Neural cell (in vitro differentiated cells): ENCODE results near the gene HOXA10. TPM values are rescaled to one million over a fixed set of nuclear protein-coding genes. Genes with fewer than 3 reads are reported as not detected.
A peak's percentile ranks its signal among the peaks of the same experiment; 100 is the strongest.

Experiments
- H2AFZ ChIP-seq: fragments of 200-600, 300-800 bp; sonication (generic), shearing (Covaris generic); 2 replicates; pipeline ENCODE4 v1.6.0; 2014; ENCODE audit warnings: low read depth, mild to moderate bottlenecking, antibody characterized with exemption, low read length, moderate library complexity
- H3F3A ChIP-seq: fragments of 200-600 bp; shearing (Covaris generic); 2 replicates; pipeline ENCODE4 v1.6.1; 2016; ENCODE audit warnings: mild to moderate bottlenecking, moderate library complexity, mixed read lengths, antibody characterized with exemption, low read length; ENCODE audit not compliant: insufficient read depth, poor library complexity, severe bottlenecking
- H3K27ac ChIP-seq: fragments of 200-600, 300-800 bp; sonication (generic), shearing (Covaris generic); 2 replicates; pipeline ENCODE4 v1.5.1; 2014; ENCODE audit warnings: mild to moderate bottlenecking, low read length, moderate library complexity
- H3K27me3 ChIP-seq: fragments of 300-800, 200-600 bp; sonication (generic), shearing (Covaris generic); 2 replicates; pipeline ENCODE4 v1.6.0; 2014; ENCODE audit warnings: mild to moderate bottlenecking, low read depth, low read length, moderate library complexity; ENCODE audit not compliant: insufficient read depth
- H3K36me3 ChIP-seq: fragments of 300-800, 200-600 bp; sonication (generic), shearing (Covaris generic); 2 replicates; pipeline ENCODE4 v1.5.1; 2014; ENCODE audit warnings: mild to moderate bottlenecking, antibody characterized with exemption, low read length, moderate library complexity; ENCODE audit not compliant: insufficient read depth
- H3K4me2 ChIP-seq: fragments of 300-800, 200-600 bp; sonication (generic), shearing (Covaris generic); 2 replicates; pipeline ENCODE4 v1.6.0; 2014; ENCODE audit warnings: mild to moderate bottlenecking, low read length
- H3K4me3 ChIP-seq: fragments of 300-800, 200-600 bp; sonication (generic), shearing (Covaris generic); 2 replicates; pipeline ENCODE4 v1.5.1; 2014; ENCODE audit warnings: mild to moderate bottlenecking, low read length, moderate library complexity
- H3K79me2 ChIP-seq: fragments of 200-600 bp; shearing (Covaris generic); replicated peaks from 2 replicates; pipeline ENCODE4 v1.6.0; 2014; ENCODE audit warnings: mild to moderate bottlenecking, low read length, moderate library complexity; ENCODE audit not compliant: insufficient read depth
- H3K9ac ChIP-seq: fragments of 300-800, 200-600 bp; sonication (generic), shearing (Covaris generic); 2 replicates; pipeline ENCODE4 v1.6.1; 2016; ENCODE audit warnings: mild to moderate bottlenecking, low read length, mixed read lengths
- H3K9me2 ChIP-seq: fragments of 200-600 bp; shearing (Covaris generic); 2 replicates; pipeline ENCODE4 v1.6.1; 2016; ENCODE audit warnings: mild to moderate bottlenecking, low read length, mixed read lengths; ENCODE audit not compliant: insufficient read depth
- H3K9me3 ChIP-seq: fragments of 200-600, 300-800 bp; sonication (generic), shearing (Covaris generic); 2 replicates; pipeline ENCODE4 v1.6.1; 2016; ENCODE audit warnings: mild to moderate bottlenecking, mixed run types, low read length, moderate library complexity, mixed read lengths
- H4K20me1 ChIP-seq: fragments of 200-600 bp; shearing (Covaris generic); 2 replicates; pipeline ENCODE4 v1.6.1; 2016; ENCODE audit warnings: mild to moderate bottlenecking, mixed run types; ENCODE audit not compliant: insufficient read depth
- EP300 ChIP-seq: fragments of 450-650 bp; conservative IDR thresholded peaks from 2 replicates; pipeline ENCODE4 v1.6.1; 2014; ENCODE audit warnings: antibody characterized with exemption, mild to moderate bottlenecking, moderate library complexity; ENCODE audit not compliant: poor library complexity, severe bottlenecking
- EZH2 ChIP-seq: fragments of 200-600, 300-800 bp; shearing (Covaris generic), sonication (generic); IDR thresholded peaks from 2 replicates; pipeline ENCODE4 v1.6.1; 2014; ENCODE audit warnings: antibody characterized with exemption, low read length, borderline replicate concordance, mild to moderate bottlenecking; ENCODE audit not compliant: insufficient read depth, poor library complexity, severe bottlenecking
- MXI1 ChIP-seq: fragments of 450-650 bp; conservative IDR thresholded peaks from 2 replicates; pipeline ENCODE4 v1.6.1; 2014; ENCODE audit warnings: antibody characterized with exemption, mild to moderate bottlenecking; ENCODE audit not compliant: poor library complexity, severe bottlenecking
- POLR2AphosphoS5 ChIP-seq: IDR thresholded peaks from 2 replicates; pipeline ENCODE4 v1.6.1; 2012
- RAD21 ChIP-seq: fragments of 450-650 bp; conservative IDR thresholded peaks from 2 replicates; pipeline ENCODE4 v1.6.1; 2014; ENCODE audit warnings: antibody characterized with exemption, mild to moderate bottlenecking, moderate library complexity
- SMC3 ChIP-seq: fragments of 450-650 bp; conservative IDR thresholded peaks from 2 replicates; pipeline ENCODE4 v1.6.1; 2014; ENCODE audit warnings: antibody characterized with exemption, mild to moderate bottlenecking, moderate library complexity; ENCODE audit not compliant: poor library complexity
- TAF1 ChIP-seq: IDR thresholded peaks from 2 replicates; pipeline ENCODE4 v1.6.1; 2012; ENCODE audit warnings: low read depth
- polyA plus RNA-seq: library from polyadenylated mRNA; depleted of rRNA; stranded (reverse); fragments of >200 nt; gene quantifications from 2 replicates; pipeline ENCODE4 v1.2.3, GENCODE V29; 2014
- TF ChIP-seq, protein P1 (sequence below): fragments of 450-650 bp; IDR thresholded peaks from 2 replicates; pipeline ENCODE4 v1.5.1; 2014; ENCODE audit warnings: antibody characterized with exemption, mild to moderate bottlenecking, moderate library complexity; ENCODE audit not compliant: poor library complexity, severe bottlenecking
- TF ChIP-seq, protein P2 (sequence below): IDR thresholded peaks from 2 replicates; pipeline ENCODE4 v1.6.1; 2012; ENCODE audit warnings: borderline replicate concordance

The HOXA10 gene
- polyA plus RNA-seq, 1 donor from 2014 or later: not detected

DNA sequence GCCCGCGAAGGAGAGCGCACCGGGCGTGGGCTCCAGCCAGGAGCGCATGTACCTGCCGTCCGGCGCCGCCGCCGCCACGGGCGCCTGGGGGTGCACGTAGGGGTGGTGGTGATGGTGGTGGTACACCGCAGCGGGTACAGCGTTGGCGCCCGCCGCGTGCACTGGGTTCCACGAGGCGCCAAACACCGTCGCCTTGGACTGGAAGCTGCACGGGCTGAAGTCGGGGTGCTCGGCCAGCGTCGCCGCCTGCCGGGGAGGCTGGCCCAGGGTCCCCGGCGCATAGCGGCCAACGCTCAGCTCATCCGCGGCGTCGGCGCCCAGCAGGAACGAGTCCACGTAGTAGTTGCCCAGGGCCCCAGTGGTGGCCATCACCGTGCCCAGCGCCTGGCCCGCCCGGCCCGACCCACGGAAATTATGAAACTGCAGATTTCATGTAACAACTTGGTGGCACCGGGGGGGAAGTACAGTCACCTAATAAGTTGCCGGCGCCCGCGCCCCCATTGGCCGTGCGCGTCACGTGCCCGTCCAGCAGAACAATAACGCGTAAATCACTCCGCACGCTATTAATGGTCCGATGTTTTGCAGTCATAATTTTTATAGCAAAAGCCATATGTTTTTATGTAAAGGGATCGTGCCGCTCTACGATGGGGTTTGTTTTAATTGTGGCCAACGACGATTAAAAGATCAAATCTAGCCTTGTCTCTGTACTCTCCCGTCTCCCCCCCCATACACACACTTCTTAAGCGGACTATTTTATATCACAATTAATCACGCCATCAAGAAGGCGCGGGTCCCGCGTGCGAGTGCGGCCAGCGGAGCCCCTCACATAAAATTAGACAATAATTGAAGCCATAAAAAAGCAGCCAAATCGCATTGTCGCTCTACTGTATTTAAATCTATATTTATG lies 8.8 kb downstream of the HOXA10 start, which contains the start of gene HOXA9:
Gene HOXA9 (minus strand): TSS at position 449 of the 907 bp plus-strand sequence. CDS start 80 bp downstream, at position 369.
- H2AFZ ChIP-seq: no peak within 1 kb of the TSS
- no peaks in the 10 kb centered on the region for H3K36me3 ChIP-seq
- H4K20me1 ChIP-seq: no peaks in the 10 kb centered on the region
- no peaks in the 10 kb centered on the region for H3K79me2 ChIP-seq
- TF ChIP-seq EZH2 (peak; percentile 92), MXI1 (no peak), EP300 (no peak)
- TF ChIP-seq, protein P1, sequence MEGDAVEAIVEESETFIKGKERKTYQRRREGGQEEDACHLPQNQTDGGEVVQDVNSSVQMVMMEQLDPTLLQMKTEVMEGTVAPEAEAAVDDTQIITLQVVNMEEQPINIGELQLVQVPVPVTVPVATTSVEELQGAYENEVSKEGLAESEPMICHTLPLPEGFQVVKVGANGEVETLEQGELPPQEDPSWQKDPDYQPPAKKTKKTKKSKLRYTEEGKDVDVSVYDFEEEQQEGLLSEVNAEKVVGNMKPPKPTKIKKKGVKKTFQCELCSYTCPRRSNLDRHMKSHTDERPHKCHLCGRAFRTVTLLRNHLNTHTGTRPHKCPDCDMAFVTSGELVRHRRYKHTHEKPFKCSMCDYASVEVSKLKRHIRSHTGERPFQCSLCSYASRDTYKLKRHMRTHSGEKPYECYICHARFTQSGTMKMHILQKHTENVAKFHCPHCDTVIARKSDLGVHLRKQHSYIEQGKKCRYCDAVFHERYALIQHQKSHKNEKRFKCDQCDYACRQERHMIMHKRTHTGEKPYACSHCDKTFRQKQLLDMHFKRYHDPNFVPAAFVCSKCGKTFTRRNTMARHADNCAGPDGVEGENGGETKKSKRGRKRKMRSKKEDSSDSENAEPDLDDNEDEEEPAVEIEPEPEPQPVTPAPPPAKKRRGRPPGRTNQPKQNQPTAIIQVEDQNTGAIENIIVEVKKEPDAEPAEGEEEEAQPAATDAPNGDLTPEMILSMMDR: no peak
- H3F3A ChIP-seq: no peaks in the 10 kb centered on the region
- H3K27ac ChIP-seq: no peak within 1 kb of the TSS
- no peak within 1 kb of the TSS for H3K4me2 ChIP-seq
- peaks cover 99% of the 10 kb centered on the region for H3K27me3 ChIP-seq
- no peaks in the 10 kb centered on the region for H3K9me2 ChIP-seq
- no peak within 1 kb of the TSS for H3K9ac ChIP-seq
- H3K4me3 ChIP-seq: no peak within 1 kb of the TSS
- H3K9me3 ChIP-seq: peaks cover 18% of the 10 kb centered on the region

DNA sequence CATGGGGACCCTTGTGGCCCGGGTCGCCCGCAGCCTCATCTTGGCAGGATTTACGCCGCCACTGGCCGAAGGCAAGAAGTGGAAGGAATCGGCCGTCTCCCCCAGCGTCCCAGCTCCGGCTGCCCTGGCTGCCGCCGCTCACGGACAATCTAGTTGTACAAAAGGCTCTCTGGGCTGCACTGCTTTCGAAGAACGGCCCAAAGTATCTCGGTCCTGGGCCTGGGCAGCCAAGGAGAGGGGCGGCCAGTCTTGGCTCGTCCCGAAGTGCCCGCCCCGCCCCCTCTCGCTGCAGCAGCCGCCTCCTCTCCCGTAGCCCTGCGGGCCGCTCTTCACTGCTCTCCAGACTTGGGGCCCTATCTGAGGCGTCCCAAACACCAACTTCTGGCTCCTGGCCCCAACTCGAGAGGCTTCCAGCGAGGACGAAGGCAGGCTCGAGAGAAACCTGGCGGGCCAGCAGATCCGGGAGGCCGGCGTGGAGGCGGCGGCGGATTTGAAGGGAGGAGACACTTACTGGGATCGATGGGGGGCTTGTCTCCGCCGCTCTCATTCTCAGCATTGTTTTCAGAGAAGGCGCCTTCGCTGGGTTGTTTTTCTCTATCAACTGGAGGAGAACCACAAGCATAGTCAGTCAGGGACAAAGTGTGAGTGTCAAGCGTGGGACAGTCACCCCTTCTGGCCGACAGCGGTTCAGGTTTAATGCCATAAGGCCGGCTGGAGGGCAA lies 9.6 kb downstream of the HOXA10 start:
- Histone ChIP-seq H3K4me3 (no peak overlapping the region), H3K36me3 (no peaks in the 10 kb centered on the region), H4K20me1 (no peaks in the 10 kb centered on the region), H3K4me2 (no peak overlapping the region), H3K27ac (no peak overlapping the region), H2AFZ (no peak overlapping the region), H3K9ac (no peak overlapping the region), H3K27me3 (peaks cover 99% of the 10 kb centered on the region), H3K9me2 (no peaks in the 10 kb centered on the region), H3K79me2 (no peaks in the 10 kb centered on the region), H3F3A (no peaks in the 10 kb centered on the region), H3K9me3 (peaks cover 22% of the 10 kb centered on the region)
- no peak for TF ChIP-seq SMC3
- no peak for TF ChIP-seq EP300
- no peak for TF ChIP-seq MXI1
- no peak for TF ChIP-seq POLR2AphosphoS5
- no peak for TF ChIP-seq RAD21
- TF ChIP-seq, protein P1: no peak
- no peak for TF ChIP-seq TAF1
- no peak for TF ChIP-seq EZH2
- TF ChIP-seq, protein P2, sequence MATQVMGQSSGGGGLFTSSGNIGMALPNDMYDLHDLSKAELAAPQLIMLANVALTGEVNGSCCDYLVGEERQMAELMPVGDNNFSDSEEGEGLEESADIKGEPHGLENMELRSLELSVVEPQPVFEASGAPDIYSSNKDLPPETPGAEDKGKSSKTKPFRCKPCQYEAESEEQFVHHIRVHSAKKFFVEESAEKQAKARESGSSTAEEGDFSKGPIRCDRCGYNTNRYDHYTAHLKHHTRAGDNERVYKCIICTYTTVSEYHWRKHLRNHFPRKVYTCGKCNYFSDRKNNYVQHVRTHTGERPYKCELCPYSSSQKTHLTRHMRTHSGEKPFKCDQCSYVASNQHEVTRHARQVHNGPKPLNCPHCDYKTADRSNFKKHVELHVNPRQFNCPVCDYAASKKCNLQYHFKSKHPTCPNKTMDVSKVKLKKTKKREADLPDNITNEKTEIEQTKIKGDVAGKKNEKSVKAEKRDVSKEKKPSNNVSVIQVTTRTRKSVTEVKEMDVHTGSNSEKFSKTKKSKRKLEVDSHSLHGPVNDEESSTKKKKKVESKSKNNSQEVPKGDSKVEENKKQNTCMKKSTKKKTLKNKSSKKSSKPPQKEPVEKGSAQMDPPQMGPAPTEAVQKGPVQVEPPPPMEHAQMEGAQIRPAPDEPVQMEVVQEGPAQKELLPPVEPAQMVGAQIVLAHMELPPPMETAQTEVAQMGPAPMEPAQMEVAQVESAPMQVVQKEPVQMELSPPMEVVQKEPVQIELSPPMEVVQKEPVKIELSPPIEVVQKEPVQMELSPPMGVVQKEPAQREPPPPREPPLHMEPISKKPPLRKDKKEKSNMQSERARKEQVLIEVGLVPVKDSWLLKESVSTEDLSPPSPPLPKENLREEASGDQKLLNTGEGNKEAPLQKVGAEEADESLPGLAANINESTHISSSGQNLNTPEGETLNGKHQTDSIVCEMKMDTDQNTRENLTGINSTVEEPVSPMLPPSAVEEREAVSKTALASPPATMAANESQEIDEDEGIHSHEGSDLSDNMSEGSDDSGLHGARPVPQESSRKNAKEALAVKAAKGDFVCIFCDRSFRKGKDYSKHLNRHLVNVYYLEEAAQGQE: no peak
